Skeletal muscle satellite cell (primary cell): Measurements from ENCODE around the gene EIF3B. TPM values are rescaled to one million over a fixed set of nuclear protein-coding genes. Genes with fewer than 3 reads are reported as not detected.

Source experiments
- H3K27me3 ChIP-seq: 2 replicates; pipeline ENCODE4 v1.7.0; 2013; ENCODE audit warnings: low read length; ENCODE audit not compliant: control insufficient read depth, insufficient read depth
- H3K36me3 ChIP-seq: 2 replicates; pipeline ENCODE4 v1.7.0; 2013; ENCODE audit warnings: mild to moderate bottlenecking, control low read depth, low read length; ENCODE audit not compliant: insufficient read depth
- H3K4me1 ChIP-seq: 2 replicates; pipeline ENCODE4 v1.7.0; 2013; ENCODE audit warnings: low read length; ENCODE audit not compliant: control insufficient read depth, insufficient read depth
- H3K4me2 ChIP-seq: 2 replicates; pipeline ENCODE4 v1.7.0; 2013; ENCODE audit warnings: mild to moderate bottlenecking, low read length
- H3K4me3 ChIP-seq: 2 replicates; pipeline ENCODE4 v1.7.0; 2013; ENCODE audit warnings: low read length
- H3K9ac ChIP-seq: 2 replicates; pipeline ENCODE4 v1.7.0; 2013; ENCODE audit warnings: mild to moderate bottlenecking, low read depth, low read length, moderate library complexity
- H3K9me3 ChIP-seq: replicated peaks from 2 replicates; pipeline ENCODE4 v1.7.0; 2013; ENCODE audit warnings: mild to moderate bottlenecking, control low read depth, low read length
- small RNA-seq: library from RNA; depleted of rRNA; stranded (forward); fragments of <200 nt; gene quantifications from one replicate; pipeline ENCODE3, GENCODE V24; 2012

The EIF3B gene

GRCh38 chr7:2425749-2426148 is 71.1 kb downstream of the EIF3B start:
- Histone ChIP-seq H3K4me2 (no peak overlapping the region), H3K4me3 (no peak overlapping the region), H3K9ac (no peak overlapping the region), H3K9me3 (peaks cover under 1% of the 10 kb centered on the region), H3K27me3 (no peaks in the 10 kb centered on the region), H3K4me1 (no peaks in the 10 kb centered on the region), H3K36me3 (no peaks in the 10 kb centered on the region)

Small RNAs within 50 kb of the gene (small RNA-seq; reads per million reads assigned to genes)
- not detected for gene AC004840.2
